ENCODE data around the gene SYVN1.
"Not testable (repeated sequence)": the region's sequence is repeated elsewhere in the genome, so short reads cannot be mapped to it uniquely, and the experiment has no call there.

The SYVN1 gene

GRCh38 chr11:65134240-65134951 is at the start of gene SYVN1:
Gene SYVN1 (minus strand): TSS chr11:65134519. CDS start chr11:65133601, 918 bp downstream.
- peak; percentile 91 for DNase-seq (ENCODE audit: low read depth)

DNA sequence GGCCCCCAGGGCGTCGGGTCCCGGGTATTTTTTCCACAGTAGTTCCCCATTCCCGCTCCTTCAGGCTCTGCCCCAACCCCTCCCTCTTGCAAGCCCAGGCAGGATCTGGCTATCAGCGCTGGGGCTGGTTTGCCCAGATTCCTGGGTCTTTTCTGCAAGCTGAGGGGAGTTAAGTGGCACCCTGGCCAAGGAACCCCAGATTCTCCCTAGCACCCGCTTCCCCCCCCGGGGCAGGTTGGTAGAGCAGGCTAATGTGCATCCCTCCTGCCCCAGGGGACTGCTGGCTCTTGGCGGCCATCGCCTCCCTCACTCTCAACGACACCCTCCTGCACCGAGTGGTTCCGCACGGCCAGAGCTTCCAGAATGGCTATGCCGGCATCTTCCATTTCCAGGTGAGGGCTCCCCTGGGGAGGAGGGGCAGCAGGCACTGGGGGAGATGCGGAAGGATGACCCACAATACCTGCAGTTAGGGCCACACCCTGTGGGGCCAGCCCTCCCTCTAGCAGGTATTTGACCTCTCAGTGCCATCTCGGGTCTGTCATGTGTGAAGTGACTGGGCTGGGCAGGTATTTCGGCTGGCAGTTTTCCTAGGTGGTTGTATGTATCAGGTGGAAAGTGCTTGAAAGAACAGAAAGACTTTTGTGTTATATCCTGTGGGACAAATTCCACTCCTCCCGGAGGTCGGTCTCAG is 49.0 kb upstream of the SYVN1 start:
- DNase-seq (ENCODE audit: low read depth) = no peak

DNA sequence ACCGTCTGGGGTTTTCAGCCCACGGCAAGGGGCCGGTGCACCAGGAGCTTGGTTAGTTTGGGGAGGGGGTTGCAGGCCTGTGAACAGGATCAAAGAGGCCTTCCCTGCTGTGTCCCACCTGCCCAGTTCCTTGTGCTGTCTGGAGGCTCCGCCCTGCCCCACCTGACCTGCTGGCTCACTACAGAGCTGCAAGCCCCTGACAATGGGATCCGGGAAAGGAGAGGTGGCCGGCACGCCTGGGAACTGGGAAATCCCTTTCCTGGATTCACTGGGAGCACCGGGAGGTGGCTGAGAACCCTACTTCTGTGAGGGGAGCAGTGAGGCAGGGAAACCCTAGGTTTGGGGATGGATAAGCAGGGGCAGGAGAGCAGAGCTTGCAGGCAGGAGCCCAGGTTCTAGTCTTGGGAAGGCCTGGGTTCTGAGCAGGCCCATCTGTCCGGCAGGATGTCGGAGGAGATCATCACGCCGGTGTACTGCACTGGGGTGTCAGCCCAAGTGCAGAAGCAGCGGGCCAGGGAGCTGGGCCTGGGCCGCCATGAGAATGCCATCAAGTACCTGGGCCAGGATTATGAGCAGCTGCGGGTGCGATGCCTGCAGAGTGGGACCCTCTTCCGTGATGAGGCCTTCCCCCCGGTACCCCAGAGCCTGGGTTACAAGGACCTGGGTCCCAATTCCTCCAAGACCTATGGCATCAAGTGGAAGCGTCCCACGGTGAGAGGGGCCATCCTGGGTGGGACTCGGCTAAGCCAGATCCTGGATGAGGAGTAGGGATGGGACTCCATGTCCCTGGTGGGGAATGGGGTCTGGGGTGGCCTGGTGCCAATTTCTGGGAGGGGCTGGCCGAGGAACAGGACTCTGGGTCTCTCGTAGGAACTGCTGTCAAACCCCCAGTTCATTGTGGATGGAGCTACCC is 48.2 kb upstream of the SYVN1 start:
- DNase-seq (ENCODE audit: low read depth) = no peak

DNA sequence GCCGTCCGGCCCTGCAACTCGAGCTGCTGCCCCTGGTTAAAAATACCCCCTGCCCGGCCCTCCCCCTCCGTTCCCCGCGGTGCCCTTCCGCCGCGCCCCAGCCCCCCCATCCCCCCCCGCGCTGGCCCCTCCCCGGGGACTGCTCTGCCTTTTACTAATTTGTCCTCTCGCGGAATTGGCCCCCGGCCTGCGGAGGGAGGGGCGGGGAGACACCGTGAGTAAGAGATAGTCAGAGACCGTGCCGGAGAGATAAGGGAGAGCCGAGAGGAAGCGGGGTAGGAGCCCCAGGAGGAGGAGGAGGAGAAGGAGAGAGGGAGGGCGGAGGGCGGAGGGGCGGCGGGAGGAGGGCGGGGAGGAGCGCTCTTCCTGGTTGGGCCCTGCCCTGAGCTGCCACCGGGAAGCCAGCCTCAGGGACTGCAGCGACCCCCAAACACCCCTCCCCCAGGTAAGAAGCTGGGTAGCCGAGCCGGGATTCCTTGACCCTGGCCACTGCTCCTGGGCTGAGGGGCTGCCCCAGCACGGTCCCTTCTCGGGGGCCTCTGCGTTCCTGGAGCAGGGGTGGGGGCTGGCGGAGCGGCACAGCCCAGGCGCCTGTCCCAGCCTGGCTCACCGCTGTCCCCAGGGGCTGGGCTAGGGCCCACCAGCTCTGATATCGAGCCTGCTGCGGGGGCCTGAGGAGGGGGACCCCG is 47.4 kb upstream of the SYVN1 start, which contains the start of gene CAPN1:
CAPN1 (plus strand) TSS at position 360 of the 689 bp plus-strand sequence. CDS start 774 bp downstream, outside the sequence.
- DNase-seq (ENCODE audit: low read depth) = peak; percentile 61

- DNase-seq (ENCODE audit: low read depth) = peak; percentile 44
Measured at GRCh38 chr11:65180877-65181568, 46.7 kb upstream of the SYVN1 start.

DNA sequence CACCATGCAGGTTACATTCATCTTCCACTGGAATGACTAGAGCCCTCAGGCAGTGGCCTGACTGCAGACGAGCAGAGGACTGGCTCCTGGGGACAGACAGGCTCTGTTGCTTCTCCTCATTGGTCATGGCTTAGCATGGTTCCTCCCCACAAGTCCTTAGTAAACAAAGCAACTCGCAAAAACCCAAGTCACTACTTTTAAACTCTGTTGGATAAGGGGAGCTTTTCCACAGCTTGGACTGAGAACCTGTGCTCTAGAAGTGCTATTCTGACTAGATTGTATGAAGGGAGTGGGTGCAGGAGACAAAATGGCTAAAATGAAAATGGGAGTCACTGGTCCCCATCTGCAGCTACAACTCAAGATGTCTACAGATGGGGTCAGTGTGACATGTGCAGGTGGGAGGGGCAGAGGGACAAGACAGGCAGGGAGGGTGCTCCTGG is 40.3 kb upstream of the SYVN1 start:
- DNase-seq (ENCODE audit: low read depth) = not testable (repeated sequence)

GRCh38 chr11:65172600-65172999 is 38.3 kb upstream of the SYVN1 start:
- no peak for DNase-seq (ENCODE audit: low read depth)

GRCh38 chr11:65170058-65170534 is 35.8 kb upstream of the SYVN1 start, which contains the start of gene SPDYC:
Gene SPDYC (plus strand): TSS chr11:65170233. CDS start chr11:65171358, 1,125 bp downstream.
- DNase-seq (ENCODE audit: low read depth) = no peak

DNA sequence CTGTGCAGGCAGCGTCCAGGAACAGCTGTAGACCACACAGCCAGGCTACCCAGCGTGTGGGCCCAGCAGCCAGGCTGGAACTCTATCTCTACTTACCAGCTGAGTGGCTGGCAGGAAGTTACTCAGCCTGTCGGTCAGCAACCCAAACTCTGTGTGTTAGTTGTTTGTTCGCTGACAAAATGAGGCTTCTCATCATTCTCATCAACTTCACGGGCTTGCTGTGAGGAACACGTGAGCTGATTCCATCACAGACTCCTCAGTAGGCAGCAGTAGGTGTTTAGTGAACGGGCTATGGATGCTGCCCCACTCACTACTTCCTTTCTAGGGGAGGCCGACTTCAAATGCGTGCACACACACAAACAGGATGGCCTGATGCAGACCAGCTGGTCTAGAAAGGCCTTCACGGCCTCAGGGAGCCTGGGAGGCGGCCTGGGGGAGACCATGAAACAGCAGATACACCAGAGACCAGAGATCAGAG is 34.9 kb upstream of the SYVN1 start:
- DNase-seq (ENCODE audit: low read depth) = no peak

GRCh38 chr11:65167656-65168055 is 33.3 kb upstream of the SYVN1 start:
- DNase-seq (ENCODE audit: low read depth) = no peak

DNA sequence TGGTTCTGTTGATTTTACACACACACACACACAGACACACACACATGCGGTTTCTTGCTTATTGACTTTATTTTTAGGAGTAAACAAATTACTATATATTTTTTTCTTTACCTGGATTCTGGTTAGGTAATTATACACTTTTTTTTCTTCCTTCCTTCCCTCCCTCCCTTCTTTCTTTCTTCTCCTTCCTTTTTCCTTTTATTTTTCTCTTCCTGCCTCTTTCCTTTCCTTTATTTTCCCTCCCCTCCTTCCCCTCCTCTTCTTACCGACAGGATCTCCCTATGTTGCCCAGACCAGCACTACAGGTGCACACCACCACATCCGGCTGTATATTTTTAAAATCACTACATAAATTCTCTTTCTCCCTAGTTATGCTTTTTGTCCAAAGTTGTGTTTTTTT is 32.6 kb upstream of the SYVN1 start:
- DNase-seq (ENCODE audit: low read depth) = no peak

DNA sequence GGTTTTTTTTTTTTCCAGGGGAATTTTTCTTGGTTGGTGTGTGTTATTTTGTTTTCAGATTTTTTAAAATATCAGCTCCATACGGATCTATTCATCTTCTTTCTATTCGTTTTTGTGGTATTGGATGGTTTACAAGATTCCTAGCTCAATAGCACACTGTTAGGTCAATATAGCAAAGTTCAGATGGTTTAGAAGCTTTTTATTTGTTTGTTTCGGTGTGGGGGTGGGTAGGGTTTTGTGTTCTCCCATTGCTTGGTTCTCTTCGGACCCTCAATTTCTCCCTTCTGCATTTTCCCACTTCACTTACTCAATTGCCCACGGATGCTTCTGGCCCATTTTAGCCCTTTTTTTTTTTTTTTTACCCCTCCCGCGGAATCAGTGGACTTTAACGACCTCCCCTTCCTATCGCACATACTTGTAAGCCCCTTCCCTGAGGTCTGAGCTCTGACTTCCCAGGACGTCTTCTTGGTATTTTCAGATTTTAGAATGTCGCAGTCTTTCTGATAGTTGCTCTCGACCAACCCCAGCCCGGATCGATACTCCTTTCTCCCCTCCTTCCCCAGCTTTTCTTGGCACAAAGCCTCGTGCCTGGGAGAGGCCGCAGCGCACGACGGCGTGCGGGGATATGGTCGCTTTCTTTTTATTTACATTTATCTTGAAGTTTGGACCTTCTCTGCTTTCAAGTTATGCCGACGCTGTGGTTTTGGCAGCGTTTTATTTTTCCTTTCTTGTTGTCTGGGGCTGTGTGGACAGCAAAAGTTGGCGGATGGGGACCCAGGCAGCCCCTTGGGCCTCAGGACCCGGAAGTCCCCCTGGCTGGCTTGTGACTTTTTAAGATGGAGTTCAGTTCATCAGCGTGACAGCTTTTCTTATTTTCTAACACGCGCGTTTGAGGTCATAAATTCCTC is 31.3 kb upstream of the SYVN1 start:
- no peak for DNase-seq (ENCODE audit: low read depth)

DNA sequence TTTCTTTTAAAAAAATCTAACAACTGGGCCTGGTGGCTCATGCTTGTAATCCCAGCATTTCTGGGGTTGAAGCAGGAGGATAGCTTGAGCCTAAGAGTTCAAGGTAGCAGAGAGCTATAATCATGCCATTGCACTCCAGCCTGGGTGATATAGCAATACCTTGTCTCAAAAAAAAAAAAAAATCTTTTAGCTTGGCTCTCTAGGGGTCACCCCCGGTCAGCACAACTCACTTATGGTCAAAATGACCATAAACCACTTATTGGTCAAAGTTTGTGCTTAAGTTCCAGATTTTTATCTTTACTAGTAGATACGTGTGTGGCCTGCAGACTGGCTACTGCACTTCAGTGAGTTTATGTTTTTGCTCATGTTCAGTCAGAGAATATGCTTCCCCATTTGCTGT is 29.4 kb upstream of the SYVN1 start:
- no peak for DNase-seq (ENCODE audit: low read depth)

DNA sequence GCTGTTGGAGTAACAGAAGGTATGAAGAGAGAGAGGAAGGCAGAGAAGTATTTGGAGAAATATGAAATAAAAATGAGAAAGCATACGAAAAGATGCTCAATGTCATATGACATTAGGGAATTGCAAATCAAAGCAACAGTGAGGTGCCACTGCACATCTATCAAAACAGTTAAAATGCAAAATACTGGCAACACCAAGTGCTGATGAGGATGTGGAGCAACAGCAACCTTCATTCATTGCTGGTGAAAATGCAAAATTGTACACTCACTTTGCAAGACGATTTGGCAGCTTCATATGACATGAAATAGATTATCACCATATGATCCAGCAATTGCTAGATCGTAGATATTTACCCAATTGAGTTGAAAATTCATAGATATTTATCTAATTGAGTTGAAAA is 26.3 kb upstream of the SYVN1 start:
- DNase-seq (ENCODE audit: low read depth) = no peak

- no peak for DNase-seq (ENCODE audit: low read depth)
Measured at GRCh38 chr11:65159012-65159411, 24.7 kb upstream of the SYVN1 start.

DNA sequence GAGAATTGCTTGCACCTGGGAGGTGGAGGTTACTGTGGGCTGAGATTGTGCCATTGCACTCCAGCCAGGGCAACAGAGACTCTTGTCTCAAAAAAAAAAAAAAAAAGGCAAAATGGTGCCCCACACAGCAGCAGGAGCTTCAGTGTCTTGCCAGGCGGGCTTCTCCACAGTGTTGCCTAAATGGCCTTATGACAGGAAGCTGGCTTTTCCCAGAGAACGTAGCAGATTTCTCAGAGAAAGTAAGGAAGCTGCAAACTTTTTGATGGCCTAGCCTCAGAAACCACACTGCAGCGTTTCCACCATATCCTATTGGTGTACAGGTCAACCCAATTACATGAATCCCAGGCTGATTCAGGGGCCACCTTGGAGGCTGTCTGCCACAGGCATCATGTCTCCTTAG is 23.0 kb upstream of the SYVN1 start:
- DNase-seq (ENCODE audit: low read depth) = no peak

- DNase-seq (ENCODE audit: low read depth) = no peak
Measured at GRCh38 chr11:65156926-65157325, 22.6 kb upstream of the SYVN1 start.

GRCh38 chr11:65156256-65156655 is 21.9 kb upstream of the SYVN1 start:
- no peak for DNase-seq (ENCODE audit: low read depth)

GRCh38 chr11:65152122-65152521 is 17.8 kb upstream of the SYVN1 start:
- no peak for DNase-seq (ENCODE audit: low read depth)

All from activated T-helper 9 cell treated with anti-CD3 and anti-CD28 coated beads, Interleukin-2, amount 50 U/mL, for 16 hours (primary cell).